Inflammatory macrophage treated with lipopolysaccharide for 1 hour (primary cell): ENCODE measurements around the gene IZUMO1.
"Not testable (repeated sequence)": the region's sequence is repeated elsewhere in the genome, so short reads cannot be mapped to it uniquely, and the experiment has no call there.

Source experiments
- DNase-seq, 2 donors: peaks; one replicate each; pipeline ENCODE4 v3.0.0-alpha.2; 2020 to 2022

The IZUMO1 gene

DNA sequence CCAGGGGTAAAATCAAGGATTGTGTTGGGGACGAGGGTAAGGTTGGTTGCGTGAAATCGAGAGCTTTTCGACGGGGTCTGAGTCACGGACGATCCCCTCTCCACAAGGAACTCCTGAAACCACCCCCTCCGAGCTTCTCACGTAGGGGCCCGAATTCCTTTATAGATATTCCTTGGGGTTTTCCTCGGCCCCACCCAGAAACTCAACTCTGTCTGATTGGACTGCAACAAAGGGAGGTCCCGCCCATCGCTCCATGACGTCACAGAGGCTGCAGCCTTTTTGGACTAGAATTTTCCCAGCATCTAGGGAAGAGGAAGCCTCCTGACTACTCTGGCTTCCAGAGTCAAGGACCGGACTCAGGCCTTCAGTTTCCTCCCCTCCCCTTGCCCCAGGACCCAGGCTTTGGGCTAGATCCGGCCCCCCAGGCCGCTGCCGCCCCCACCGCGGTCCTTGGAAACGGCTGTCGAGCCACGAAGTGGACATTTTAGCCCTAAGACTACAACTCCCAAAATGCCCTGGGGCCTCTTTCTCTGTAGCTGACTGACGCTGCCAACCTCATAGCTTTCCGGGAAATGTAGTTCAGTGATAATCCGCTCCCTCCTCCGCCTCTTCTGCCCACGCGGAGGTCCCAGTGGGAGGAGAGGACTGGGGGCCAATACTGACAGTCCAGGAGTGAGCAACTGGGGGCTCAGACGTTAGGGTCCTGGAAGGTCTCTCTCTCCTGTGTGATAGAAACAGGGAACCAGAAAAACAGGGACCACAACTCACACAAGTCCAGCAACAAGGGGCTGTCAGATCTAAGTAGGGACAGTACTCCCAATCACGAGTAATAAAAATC, at the start of gene IZUMO1:
IZUMO1 (minus strand) TSS at position 172 of the 838 bp plus-strand sequence. CDS start 1,050 bp downstream, outside the sequence.
- peak; percentile 88 to 91 for DNase-seq

DNA sequence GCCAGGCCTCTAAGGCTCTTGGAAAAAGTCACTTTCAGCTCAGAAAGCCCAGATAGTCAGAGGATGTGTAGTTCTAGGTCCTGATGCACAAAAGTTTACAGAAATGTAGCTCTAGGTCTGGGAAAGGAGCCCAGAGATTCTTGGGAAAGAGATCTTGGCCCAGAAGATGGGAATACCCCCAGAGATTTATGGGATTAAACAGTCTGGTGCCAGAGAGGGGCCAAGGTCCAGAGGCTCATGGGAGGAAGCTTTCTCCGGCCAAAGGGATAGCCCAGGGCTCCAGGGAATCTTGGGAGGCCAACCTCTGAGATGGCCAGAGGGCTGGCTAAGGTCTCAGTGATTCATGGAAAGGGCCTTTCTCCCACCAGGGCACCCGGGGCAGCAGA, 49.0 kb upstream of the IZUMO1 start:
- no peak for DNase-seq

DNA sequence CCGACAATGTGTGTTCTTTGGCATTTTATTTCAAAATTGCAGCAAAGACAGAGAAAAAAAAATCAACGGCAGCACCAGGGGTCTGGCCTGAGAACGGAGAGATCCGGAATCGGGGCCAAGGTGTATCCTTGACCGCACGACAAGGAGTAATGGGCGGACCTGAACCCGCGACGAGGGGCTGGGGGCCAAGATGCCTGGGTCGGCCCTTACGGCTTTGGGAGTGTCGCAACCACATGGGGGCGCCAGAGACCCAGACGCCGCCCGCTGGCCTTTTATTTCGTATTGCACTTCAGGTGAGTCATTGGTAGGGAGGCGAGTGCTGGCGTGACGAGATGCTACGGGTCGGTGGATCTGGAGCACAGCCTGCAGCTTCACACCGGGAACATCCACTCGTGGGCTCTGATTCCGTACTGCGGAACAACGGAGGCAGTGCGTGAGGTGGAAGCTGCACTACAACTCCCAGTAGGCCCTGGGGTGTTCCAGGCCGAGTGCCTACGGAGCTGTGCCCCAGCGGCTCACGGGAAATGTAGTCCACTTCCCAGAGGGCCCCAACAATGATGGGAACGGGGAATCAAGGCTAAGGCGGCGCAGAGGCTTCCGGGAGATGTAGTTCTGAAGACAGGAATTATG, 48.5 kb upstream of the IZUMO1 start:
- peak; percentile 87 to 94 for DNase-seq

DNA sequence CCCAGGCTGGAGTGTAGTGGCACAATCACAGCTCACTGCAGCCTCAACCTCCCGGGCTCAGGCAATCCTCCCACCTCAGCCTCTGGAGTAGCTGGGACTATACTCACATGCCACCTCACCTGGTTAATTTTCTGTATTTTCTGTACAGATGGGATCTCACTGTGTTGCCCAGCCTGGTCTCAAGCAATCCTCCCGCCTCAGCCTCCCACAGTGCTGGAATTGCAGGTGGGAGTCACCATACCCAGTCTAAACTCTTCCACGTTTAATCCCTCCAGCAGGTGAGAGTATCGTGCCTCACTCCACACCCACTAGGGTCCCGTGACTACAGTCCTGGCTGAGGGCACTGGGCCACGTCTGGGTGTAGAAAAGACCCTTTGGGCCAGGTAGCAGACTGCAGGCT, 47.6 kb upstream of the IZUMO1 start:
- no peak for DNase-seq

DNA sequence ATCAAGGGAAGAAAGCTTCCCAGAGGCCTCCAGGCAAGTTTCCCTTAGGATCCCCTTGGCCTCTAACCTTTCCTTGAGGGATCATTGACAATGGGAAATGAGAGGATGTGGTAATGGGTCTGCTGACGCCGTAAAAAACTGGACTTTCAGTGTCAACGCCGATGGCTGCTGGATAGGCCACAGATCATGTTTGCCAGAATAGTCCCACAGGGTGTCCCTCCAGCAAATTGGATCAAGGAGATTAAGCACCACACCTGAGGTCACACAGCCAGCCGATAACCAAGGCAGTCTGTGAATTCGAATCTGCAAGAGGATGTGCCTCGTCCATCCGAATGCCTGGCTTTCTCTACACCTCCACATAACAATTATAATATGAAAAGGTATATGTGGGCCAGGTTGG, 46.6 kb upstream of the IZUMO1 start:
- no peak for DNase-seq

DNA sequence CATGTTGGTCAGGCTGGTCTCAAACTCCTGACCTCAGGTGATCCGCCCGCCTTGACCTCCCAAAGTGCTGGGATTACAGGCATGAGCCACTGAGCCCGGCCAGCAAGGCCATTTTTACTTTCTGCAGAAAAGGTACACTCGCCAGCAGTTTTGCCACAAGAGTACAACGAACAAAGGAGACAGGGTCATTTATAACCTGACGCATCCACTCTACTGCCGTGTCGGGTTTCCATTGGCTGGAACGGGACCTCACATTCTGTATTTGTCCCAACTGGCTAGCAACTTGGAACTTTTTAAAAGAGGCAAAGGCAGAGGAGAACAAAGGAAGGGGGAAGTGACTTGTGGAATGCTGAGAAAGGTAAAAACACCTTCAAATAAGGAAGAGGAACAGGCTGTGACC, 40.6 kb upstream of the IZUMO1 start:
- not testable (repeated sequence) for DNase-seq

DNA sequence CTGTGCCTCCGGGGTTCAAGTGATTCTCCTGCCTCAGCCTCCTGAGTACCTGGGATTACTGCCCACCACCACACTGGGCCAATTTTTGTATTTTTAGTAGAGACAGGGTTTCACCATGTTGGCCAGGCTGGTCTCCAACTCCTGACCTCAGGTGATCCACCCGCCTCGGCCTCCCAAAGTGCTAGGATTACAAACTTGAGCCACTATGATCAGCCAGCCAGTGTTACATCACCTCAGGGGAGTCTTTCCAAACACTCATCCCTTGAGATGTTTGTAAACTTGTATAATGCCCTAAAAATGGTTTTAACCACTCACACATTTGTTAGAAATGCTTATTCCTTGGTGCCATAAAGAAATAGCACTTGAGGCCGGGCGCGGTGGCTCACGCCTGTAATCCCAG, 39.7 kb upstream of the IZUMO1 start:
- DNase-seq = not testable (repeated sequence)

DNA sequence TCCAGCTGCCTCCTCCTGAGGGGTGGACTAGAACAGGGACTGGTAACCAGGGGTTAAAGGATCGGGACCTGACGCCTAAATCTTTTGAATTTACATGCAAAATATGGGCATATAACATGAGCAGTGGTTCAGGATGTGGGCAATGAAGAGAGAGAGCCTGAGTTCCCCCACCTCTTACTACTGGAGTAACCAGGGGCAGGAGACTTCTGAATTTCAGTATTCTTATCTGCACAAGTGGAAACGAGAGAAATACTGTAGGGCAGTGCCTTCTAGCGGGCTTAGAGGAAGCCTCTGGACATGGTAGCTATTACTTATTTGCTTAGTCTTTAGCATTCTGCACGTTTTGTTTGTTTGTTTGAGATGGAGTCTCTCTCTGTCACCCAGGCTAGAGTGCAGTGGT, 37.8 kb upstream of the IZUMO1 start:
- no peak for DNase-seq

DNA sequence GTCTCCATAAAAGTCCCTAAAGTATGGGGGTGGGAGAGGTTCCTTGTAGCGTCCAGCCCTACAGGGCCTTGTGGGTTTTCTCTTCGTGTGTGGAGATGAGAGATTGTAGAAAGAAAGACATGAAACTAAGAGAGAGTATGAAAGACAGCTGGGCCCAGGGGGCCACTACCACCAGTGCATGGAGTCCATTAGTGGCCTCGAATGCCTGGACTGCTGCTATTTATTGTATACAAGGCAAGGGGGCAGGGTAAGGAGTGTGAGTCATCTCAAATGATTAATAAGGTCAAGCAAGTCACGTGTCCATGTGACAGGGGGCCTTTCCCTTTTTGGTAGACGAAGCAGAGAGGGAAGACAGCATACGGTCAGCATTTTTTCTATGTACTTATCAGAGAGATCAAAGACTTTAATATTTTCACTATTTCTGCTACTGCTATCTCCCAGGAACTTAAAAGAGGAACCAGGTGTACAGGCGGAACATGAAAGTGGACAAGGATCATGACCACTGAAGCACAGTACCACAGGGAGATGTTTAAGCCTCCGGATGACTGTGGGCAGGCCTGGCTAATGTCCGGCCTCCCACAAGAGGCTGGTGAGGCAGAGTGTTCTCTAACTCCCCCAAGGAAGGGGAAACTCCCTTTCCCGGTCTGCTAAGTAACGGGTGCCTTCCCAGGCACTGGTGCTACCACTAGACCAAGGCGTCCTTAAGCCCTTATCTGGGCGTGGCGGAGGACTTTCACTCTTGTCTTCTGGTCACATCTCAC, 34.1 kb upstream of the IZUMO1 start:
- DNase-seq = peak; percentile 78 to 85

DNA sequence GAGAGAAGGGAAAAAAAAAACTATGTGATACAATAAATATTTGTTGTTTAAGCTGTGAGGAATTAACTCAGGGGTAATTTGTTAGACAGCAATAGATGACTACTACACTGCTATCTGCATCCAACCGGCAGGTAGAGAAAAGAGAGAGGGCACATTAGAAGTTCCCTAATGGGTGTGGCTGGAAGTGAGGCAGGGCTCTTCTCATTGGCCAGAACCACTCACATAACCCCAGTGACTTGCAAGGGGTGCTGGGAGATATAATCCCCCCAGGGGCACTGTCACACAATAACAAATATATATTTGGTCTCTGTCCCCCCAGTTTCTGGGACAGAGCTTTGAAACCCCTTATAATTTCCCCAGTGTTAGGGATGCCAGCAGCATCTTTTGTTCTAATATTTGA, 32.9 kb upstream of the IZUMO1 start:
- no peak for DNase-seq

DNA sequence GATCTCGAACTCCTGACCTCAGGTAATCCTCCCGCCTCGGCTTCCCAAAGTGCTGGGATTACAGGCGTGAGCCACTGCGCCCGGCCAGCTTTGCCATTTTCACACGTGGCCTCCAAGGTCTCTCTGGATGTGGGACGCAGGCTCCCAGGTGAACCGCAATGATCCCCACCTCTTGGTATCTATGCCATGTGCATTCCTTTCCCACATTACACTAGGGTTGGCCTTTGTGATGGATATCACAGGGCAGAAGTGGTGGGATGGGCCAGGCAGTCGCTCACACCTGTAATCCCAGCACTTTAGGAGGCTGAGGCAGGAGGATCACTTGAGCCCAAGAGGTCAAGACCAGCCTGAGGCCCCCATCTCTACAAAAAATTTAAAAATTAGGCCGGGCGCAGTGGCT, 31.0 kb upstream of the IZUMO1 start:
- DNase-seq = no peak

DNA sequence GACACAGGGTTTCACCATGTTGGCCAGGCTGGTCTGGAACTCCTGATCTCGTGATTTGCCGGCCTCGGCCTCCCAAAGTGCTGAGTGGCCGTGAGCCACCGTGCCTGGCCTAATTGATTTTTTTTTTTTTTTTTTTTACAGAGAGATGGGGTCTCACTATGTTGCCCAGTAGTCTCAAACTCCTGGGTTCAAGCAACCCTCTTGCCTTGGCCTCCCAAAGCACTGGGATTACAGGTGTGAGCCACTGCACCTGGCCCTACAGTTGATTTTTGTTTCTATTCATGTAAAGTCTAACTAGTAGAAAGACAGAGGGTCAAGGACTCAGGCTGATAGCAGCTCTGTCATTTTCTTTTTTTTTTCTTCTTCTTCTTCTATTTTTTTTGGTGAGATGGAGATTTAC, 30.4 kb upstream of the IZUMO1 start:
- DNase-seq = no peak

DNA sequence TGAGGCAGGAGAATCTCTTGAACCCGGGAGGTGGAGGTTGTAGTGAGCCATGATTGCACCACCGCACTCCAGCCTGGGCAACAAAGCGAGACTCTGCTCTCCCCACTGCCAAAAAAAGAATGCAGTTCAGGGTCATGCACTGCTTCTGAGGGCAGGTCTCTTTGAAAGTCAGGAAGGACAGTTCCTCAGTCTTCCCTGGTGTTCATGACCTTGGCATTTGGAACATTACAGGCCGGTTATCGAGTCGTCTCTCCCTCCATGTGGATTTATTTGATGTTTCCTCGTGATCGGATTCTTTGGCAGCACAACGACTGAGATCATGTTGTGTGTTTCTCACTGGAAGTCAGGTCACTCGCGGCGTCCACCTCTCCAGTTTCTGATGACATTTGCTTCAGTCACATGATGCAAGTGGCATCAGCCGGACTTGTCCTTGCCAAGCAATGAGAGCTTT, 25.8 kb upstream of the IZUMO1 start:
- no peak for DNase-seq

DNA sequence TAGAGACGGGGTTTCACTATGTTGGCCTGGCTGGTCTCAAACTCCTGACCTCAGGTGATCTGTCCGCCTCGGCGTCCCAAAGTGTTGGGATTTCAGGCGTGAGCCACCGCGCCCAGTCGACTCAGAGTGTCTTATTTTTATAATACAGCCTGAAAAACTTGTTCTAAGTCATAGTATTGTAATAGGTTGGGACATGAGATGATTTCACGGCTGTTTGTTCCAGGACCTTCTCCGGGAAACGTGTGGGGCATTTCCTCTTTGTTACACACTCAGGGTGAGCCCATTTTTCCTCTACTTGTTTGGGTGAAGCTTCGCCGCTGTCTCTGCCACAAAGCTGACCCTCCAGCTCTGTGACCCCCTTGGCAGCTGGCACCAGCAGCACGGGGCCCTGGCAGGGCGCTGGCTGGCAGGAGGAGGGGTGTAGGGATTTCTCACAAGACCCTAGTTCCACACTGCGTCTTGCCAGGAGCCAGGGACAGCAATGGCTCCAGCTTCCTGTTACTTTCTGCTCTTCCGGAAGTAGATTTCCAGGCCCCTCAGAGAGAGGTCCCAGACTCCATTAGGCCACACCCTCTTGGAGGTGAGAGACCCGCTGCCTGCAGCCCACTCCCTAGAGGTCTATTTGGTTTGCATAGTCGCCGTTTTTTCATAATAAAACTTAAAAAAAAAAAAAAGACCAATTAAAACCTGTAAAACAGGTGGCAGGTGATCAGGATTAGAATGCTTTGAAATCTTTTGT, 24.2 kb upstream of the IZUMO1 start:
- no peak for DNase-seq

DNA sequence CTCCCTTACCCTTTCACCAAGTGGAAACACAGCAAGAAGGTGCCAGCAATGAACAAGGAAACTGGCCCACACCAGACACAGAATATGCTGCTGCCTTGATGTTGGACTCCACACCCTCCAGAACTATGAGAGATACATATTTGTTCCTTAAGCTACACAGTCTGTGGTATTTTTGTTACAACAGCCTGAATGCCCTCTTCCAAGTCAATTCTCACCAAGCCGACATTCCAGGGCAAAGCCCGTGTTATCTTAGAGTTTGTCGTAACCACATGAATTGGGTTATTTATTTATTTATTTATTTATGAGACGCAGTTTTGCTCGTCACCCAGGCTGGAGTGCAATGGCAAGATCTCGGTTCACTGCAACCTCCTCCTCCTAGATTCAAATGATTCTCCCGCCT, 23.6 kb upstream of the IZUMO1 start:
- no peak for DNase-seq

DNA sequence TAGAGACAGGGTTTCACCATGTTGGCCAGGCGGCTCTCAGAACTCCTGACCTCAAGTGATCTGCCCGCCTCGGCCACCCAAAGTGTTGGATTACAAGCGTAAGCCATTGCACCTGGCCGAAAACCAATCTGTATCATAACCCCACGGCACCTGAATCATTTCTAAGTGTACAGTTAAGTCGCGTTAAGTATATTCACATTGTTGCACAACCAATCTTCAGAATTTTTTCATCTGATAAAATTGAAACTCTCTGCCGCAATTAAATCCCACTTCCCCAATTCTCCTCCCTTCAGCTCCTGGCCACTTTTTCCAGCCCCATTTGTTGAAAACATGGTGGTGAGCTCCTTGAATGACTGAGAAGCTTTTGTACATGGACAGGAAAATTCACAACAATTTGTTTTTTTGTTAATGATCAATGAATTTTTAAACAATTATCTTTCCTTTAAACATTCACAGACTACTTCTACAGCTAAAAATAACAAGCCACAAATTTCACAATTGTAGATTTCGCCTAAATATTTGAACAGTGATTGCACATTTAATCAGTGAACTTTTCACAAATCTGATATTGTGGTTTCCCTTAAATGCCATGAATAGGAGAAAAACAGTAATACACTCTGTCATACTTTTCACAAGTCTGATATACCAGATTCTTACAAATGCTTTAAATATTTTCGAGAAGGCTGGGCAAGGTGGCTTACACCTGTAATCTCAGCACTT, 22.4 kb upstream of the IZUMO1 start:
- peak; percentile 32 to 52 for DNase-seq

DNA sequence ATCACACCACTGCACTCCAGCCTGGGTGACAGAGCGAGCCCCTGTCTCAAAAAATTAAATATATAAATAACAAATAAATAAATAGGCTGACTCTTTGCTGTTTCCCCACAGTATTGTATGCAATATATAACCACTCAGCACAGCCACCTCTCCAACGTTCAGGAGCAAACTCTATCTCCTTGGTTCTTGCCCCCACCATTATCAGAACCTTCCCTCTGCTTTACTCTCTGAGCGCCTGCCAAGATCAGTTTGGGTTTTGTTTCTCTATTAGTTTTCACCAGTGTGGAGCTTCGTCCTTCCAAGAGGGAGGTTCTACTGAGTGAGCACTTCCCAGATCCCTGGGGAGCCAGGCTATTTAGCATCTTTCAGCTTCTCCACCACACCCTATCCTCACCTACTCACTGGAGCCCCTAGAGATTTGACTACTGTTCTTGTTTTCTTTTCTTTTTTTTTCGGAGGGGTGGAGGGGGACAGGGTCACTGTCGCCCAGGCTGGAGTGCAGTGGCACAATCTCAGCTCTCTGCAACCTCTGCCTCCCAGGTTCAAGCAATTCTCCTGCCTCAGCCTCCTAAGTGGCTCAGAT, 21.6 kb upstream of the IZUMO1 start:
- not testable (repeated sequence) for DNase-seq

DNA sequence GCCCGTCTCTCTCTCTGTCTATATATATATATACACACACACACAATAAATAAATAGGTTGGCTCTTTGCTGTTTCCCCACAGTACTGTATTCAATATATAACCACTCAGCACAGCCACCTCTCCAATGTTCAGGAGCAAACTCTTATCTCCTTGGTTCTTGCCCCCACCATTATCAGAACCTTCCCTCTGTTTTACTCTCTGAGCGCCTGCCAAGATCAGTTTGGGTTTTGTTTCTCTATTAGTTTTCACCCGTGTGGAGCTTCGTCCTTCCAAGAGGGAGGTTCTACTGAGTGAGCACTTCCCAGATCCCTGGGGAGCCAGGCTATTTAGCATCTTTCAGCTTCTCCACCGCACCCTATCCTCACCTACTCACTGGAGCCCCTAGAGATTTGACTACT, 19.1 kb upstream of the IZUMO1 start:
- DNase-seq = not testable (repeated sequence)

DNA sequence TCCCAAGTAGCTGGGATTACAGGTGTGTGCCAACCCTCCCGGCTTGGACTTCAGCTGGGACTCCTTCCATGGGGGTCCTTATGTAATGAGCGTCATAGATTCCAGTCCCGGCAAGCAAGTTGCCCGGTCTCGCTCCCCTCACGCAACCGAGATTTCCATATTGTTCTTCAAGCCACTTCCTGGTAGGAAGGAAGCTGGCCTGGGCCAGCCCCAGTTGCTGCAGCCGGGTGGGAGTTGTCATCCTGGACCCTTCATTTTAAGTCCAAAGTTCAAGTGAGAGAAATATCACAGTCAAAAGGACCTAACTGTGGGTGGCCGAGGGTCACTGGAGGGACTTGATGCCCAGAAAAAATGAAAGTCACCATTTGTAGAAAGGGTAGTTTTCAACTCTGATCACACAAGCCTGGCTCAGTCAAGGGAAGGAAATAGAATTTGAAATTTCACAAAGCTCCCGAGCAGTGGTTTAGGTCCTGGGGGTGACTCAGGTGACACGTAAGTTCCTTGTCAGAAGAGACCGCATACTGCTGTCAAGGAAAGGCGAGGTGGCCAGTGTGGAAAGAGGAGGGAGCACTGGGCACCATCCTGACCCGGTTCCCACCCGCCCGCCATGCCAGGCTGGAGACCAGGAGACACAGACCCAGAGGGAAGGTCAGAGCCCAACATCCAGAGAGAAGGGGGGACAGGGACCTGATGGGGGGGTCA, 13.9 kb upstream of the IZUMO1 start:
- DNase-seq = no peak

DNA sequence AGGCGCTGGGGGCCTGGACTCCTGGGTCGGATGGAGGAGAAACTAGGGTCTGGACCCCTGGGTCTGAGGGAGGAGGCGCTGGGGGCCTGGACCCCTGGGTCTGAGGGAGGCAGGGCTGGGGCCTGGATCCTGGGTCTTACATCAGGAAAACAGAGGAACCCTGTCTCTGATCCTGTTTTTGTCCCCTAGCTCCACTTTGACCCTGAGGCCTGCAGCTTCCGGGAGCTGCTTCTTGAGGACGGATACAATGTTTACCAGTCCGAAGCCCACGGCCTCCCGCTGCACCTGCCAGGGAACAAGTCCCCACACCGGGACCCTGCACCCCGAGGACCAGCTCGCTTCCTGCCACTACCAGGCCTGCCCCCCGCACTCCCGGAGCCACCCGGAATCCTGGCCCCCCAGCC, 11.0 kb upstream of the IZUMO1 start:
- no peak for DNase-seq

DNA sequence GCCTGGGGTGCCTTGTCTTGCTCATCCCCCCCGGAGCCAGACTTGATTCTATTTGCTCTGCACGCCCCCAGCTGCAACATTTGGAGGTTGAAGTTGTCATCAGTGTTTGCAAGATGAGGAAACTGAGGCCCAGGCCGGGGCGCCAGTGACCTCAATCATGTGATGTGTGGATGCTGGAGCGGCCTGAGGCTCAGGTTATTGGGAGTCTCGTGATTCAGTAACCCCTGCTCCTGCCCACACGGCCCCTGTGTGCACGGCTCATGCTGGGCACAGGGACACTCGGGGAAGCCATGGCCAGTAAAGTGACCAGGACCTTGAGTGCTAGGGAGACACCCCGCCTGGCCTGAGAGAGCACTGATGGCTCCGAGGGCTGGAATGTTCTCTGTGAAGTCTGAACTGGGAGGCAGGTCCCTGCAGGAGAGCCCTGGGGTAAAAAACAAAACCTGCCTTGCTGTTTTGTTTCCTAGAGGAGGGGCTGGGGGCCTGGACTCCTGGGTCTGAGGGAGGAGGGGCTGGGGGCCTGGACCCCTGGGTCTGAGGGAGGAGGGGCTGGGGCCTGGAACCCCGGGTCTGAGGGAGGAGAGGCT, 10.5 kb upstream of the IZUMO1 start:
- no peak for DNase-seq
